ENCODE measurements around the gene ADCY2.

DNA sequence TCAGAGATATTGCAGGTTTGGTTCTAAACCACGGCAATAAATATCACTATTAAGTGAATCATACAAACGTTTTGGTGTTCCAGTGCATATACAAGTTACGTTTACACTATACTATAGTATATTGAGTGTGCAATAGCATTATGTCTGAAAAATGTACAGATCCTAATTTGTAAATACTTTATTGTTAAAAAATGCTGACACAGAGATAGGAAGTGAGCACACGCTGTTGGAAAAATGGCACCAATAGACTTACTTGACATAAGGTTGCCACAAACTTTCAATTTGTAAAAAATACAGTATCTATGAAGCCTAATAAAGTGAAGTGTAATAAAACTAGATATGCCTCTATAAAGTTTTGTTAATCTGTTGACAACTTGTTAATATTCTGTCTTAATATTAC is 439.0 kb downstream of the ADCY2 start:
- TF ChIP-seq, protein P1, sequence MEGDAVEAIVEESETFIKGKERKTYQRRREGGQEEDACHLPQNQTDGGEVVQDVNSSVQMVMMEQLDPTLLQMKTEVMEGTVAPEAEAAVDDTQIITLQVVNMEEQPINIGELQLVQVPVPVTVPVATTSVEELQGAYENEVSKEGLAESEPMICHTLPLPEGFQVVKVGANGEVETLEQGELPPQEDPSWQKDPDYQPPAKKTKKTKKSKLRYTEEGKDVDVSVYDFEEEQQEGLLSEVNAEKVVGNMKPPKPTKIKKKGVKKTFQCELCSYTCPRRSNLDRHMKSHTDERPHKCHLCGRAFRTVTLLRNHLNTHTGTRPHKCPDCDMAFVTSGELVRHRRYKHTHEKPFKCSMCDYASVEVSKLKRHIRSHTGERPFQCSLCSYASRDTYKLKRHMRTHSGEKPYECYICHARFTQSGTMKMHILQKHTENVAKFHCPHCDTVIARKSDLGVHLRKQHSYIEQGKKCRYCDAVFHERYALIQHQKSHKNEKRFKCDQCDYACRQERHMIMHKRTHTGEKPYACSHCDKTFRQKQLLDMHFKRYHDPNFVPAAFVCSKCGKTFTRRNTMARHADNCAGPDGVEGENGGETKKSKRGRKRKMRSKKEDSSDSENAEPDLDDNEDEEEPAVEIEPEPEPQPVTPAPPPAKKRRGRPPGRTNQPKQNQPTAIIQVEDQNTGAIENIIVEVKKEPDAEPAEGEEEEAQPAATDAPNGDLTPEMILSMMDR (IDR thresholded peaks at IDR 0.05), result no peak
- no peak for TF ChIP-seq GABPA (IDR thresholded peaks at IDR 0.05; ENCODE audit: low read depth)
- no peak for TF ChIP-seq EZH2phosphoT487 (IDR thresholded peaks at IDR 0.05; ENCODE audit: borderline replicate concordance, low read depth)
- no peak for TF ChIP-seq POLR2AphosphoS5 (IDR thresholded peaks at IDR 0.05; ENCODE audit: low read depth, low read length)
- TF ChIP-seq NRF1 (IDR thresholded peaks at IDR 0.05; ENCODE audit: low read depth, low read length), result no peak
- TF ChIP-seq, protein P2, sequence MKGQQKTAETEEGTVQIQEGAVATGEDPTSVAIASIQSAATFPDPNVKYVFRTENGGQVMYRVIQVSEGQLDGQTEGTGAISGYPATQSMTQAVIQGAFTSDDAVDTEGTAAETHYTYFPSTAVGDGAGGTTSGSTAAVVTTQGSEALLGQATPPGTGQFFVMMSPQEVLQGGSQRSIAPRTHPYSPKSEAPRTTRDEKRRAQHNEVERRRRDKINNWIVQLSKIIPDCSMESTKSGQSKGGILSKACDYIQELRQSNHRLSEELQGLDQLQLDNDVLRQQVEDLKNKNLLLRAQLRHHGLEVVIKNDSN (IDR thresholded peaks at IDR 0.05; ENCODE audit: borderline replicate concordance, low read depth), result no peak
- no peak for TF ChIP-seq RAD21 (IDR thresholded peaks at IDR 0.05; ENCODE audit: low read length)
- TF ChIP-seq SIN3A (IDR thresholded peaks at IDR 0.05; ENCODE audit: borderline replicate concordance, low read depth, low read length), result no peak
- no peak for TF ChIP-seq SMC3 (IDR thresholded peaks at IDR 0.05; ENCODE audit: low read depth, low read length)
- TF ChIP-seq, protein P3, sequence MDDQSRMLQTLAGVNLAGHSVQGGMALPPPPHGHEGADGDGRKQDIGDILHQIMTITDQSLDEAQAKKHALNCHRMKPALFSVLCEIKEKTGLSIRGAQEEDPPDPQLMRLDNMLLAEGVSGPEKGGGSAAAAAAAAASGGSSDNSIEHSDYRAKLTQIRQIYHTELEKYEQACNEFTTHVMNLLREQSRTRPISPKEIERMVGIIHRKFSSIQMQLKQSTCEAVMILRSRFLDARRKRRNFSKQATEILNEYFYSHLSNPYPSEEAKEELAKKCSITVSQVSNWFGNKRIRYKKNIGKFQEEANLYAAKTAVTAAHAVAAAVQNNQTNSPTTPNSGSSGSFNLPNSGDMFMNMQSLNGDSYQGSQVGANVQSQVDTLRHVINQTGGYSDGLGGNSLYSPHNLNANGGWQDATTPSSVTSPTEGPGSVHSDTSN (IDR thresholded peaks at IDR 0.05), result no peak

All from SK-N-SH (cell line).